Measurements from ENCODE around the gene ARIH2. TPM values are rescaled to one million over a fixed set of nuclear protein-coding genes. Genes with fewer than 3 reads are reported as not detected.
"Not testable (repeated sequence)": the region's sequence is repeated elsewhere in the genome, so short reads cannot be mapped to it uniquely, and the experiment has no call there.

Gene ARIH2
- total RNA-seq, 4 donors from 2014 or later = 92.2 to 143 (median 123) TPM

DNA sequence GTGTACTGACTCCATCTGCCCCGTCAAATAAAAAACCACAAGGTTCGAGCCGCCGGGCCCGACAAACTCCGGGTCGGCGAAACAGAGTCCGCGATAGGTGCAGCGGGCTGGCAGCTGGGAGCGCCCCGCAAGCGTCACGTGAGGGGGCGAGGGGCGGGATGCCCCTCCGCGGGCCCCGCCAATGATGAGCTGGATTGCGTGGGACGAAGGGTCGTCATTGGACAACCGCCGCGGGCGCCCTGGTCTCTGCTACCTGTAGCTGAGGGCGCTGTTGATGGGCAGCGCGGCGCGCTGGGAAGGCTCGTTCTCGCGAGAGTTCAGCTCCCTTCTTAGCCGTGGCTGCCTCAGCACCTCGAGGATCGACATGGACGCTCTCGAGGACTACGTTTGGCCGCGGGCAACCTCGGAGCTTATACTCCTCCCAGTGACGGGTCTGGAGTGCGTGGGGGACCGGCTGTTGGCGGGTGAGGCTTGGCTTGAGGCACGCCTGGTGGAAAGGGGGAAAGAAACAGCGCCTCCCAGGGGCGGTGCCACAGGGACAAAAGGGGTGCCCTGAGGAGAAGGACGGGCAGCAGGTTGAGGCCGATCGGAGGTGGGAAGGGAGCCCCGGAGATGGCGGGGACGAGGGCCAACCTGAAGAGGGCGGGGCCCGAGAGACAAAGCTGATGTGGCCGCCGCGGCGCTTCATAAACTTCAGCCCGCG is 88.6 kb downstream of the ARIH2 start, which contains the start of gene WDR6:
WDR6 (plus strand) TSS at position 324 of the 703 bp plus-strand sequence; CDS start at position 365, 41 bp downstream.
- Histone ChIP-seq H3K9me3 (no peaks in the 10 kb centered on the region), H3K4me1 (peaks cover 0 to 59% (median 9%) of the 10 kb centered on the region in 3 donors), H3K27ac (peak within 1 kb of the TSS; percentile 84 to 98 (median 91)), H3K36me3 (peaks cover 0 to 35% of the 10 kb centered on the region in 2 donors), H3K4me3 (peak within 1 kb of the TSS; percentile 56 to 90), H3K27me3 (no peaks in the 10 kb centered on the region)
- TF ChIP-seq EP300 (IDR thresholded peaks at IDR 0.05) = no peak
- TF ChIP-seq, protein P1, sequence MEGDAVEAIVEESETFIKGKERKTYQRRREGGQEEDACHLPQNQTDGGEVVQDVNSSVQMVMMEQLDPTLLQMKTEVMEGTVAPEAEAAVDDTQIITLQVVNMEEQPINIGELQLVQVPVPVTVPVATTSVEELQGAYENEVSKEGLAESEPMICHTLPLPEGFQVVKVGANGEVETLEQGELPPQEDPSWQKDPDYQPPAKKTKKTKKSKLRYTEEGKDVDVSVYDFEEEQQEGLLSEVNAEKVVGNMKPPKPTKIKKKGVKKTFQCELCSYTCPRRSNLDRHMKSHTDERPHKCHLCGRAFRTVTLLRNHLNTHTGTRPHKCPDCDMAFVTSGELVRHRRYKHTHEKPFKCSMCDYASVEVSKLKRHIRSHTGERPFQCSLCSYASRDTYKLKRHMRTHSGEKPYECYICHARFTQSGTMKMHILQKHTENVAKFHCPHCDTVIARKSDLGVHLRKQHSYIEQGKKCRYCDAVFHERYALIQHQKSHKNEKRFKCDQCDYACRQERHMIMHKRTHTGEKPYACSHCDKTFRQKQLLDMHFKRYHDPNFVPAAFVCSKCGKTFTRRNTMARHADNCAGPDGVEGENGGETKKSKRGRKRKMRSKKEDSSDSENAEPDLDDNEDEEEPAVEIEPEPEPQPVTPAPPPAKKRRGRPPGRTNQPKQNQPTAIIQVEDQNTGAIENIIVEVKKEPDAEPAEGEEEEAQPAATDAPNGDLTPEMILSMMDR (IDR thresholded peaks at IDR 0.05) = peak in 3 of 4 experiments; percentile 41 to 66 (median 49)
- TF ChIP-seq POLR2AphosphoS5 (IDR thresholded peaks at IDR 0.05) = peak; percentile 88
- peak; percentile 70 to 73 for TF ChIP-seq POLR2A (IDR thresholded peaks at IDR 0.05)
- ATAC-seq = peak; percentile 96
- 0% methylated on average over 2 to 5 of the region's 65 CpGs for WGBS, 2 donors (ENCODE audit: low coverage in 1 of 2)

- TF ChIP-seq POLR2A (IDR thresholded peaks at IDR 0.05) (no peak), POLR2AphosphoS5 (IDR thresholded peaks at IDR 0.05) (no peak), EP300 (IDR thresholded peaks at IDR 0.05) (no peak)
- TF ChIP-seq, protein P1 (IDR thresholded peaks at IDR 0.05) = peak in 1 of 4 experiments; percentile 12
- Histone ChIP-seq H3K4me1 (peaks cover 0 to 66% (median 9%) of the 10 kb centered on the region in 3 donors), H3K27me3 (no peaks in the 10 kb centered on the region), H3K9me3 (no peaks in the 10 kb centered on the region), H3K4me3 (peak overlapping the region; percentile 56 to 90), H3K36me3 (peaks cover 0 to 36% of the 10 kb centered on the region in 2 donors), H3K27ac (peak overlapping the region; percentile 84 to 98 (median 91))
- WGBS, 2 donors (ENCODE audit: low coverage in 1 of 2) = 0 to 8% methylated on average over 2 to 5 of the region's 41 CpGs
- peak; percentile 80 for ATAC-seq
These were observed 89.3 kb downstream of the ARIH2 start for GRCh38 chr3:49007771-49008528.

- H3K36me3 ChIP-seq = peaks cover 0 to 41% of the 10 kb centered on the region in 2 donors
- H3K4me3 ChIP-seq = peak overlapping the region in 1 of 2 donors; percentile 90
- not testable (repeated sequence) for H3K9me3 ChIP-seq, H3K27me3 ChIP-seq, ATAC-seq
- H3K27ac ChIP-seq = peak overlapping the region in 3 of 4 donors; percentile 85 to 98 (median 97)
- H3K4me1 ChIP-seq = peaks cover 0 to 72% (median 9%) of the 10 kb centered on the region in 3 donors
- WGBS, 2 donors (ENCODE audit: low coverage in 1 of 2) = 60 to 78% methylated on average over 2 to 4 of the region's 5 CpGs
These were observed 90.0 kb downstream of the ARIH2 start for GRCh38 chr3:49008627-49009026.

DNA sequence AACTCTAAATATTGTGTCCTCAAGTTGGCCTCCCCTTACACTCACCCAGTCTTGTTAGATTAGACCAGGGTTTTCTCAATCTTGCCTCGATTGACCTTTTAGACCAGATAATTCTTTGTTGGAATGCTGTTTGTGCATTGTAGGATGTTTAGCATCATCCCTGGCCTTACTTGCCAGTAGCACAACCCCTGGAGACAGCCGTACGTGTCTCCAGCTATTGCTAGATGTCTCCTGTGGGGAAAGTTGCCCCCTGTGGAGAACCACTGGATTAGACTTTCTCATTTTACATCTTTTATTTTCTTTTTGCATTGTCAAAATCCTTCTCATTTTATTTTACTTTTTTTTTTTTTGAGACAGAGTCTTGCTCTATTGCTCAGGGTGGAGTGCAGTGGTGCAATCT is 90.8 kb downstream of the ARIH2 start:
- peaks cover 0 to 44% of the 10 kb centered on the region in 2 donors for H3K36me3 ChIP-seq
- H3K4me1 ChIP-seq = peaks cover 0 to 72% (median 9%) of the 10 kb centered on the region in 3 donors
- no peak for ATAC-seq
- H3K27ac ChIP-seq = no peak overlapping the region
- 62 to 69% methylated on average over 3 of the region's 3 CpGs for WGBS, 2 donors (ENCODE audit: low coverage in 1 of 2)
- no peaks in the 10 kb centered on the region for H3K27me3 ChIP-seq
- no peak overlapping the region for H3K4me3 ChIP-seq
- no peak for TF ChIP-seq POLR2A (IDR thresholded peaks at IDR 0.05)
- TF ChIP-seq EP300 (IDR thresholded peaks at IDR 0.05) = no peak
- TF ChIP-seq POLR2AphosphoS5 (IDR thresholded peaks at IDR 0.05) = no peak
- TF ChIP-seq, protein P1 (IDR thresholded peaks at IDR 0.05) = no peak
- no peaks in the 10 kb centered on the region for H3K9me3 ChIP-seq

DNA sequence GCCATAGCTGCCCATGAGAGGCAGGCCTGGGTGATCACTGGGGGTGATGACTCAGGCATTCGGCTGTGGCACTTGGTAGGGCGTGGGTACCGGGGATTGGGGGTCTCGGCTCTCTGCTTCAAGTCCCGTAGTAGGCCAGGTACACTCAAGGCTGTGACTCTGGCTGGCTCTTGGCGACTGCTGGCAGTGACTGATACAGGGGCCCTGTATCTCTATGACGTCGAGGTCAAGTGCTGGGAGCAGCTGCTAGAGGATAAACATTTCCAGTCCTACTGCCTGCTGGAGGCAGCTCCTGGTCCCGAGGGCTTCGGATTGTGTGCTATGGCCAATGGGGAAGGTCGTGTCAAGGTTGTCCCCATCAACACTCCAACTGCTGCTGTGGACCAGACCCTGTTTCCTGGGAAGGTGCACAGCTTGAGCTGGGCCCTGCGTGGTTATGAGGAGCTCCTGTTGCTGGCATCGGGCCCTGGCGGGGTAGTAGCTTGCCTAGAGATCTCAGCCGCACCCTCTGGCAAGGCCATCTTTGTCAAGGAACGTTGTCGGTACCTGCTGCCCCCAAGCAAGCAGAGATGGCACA is 93.9 kb downstream of the ARIH2 start:
- Histone ChIP-seq H3K4me1 (peaks cover 0 to 69% (median 13%) of the 10 kb centered on the region in 3 donors), H3K9me3 (no peaks in the 10 kb centered on the region), H3K27me3 (no peaks in the 10 kb centered on the region), H3K36me3 (peaks cover 0 to 67% of the 10 kb centered on the region in 2 donors), H3K4me3 (no peak overlapping the region), H3K27ac (peak overlapping the region in 2 of 4 donors; percentile 20 to 46)
- ATAC-seq = no peak
- no CpG with 5 or more reads among the region's 17 CpGs for WGBS, 2 donors (ENCODE audit: low coverage in 1 of 2)
- TF ChIP-seq EP300 (IDR thresholded peaks at IDR 0.05) = no peak
- TF ChIP-seq POLR2AphosphoS5 (IDR thresholded peaks at IDR 0.05) = no peak
- no peak for TF ChIP-seq POLR2A (IDR thresholded peaks at IDR 0.05)
- TF ChIP-seq, protein P1 (IDR thresholded peaks at IDR 0.05) = no peak
